ENCODE results near the gene TPST1.

TPST1 gene

GRCh38 chr7:66193146-66193725, 11.9 kb upstream of the TPST1 start:
- Mint-ChIP-seq H3K27me3 (ENCODE audit: low read depth) (no peaks in the 10 kb centered on the region), H3K4me3 (no peak overlapping the region), H3K9me3 (peaks cover 3% of the 10 kb centered on the region), H3K27ac (no peak overlapping the region), H3K4me1 (no peaks in the 10 kb centered on the region), H3K36me3 (ENCODE audit: low read depth) (no peaks in the 10 kb centered on the region)
- no peak for TF ChIP-seq CTCF (IDR thresholded peaks at IDR 0.05; ENCODE audit: unreplicated experiment in 3 of 3)

GRCh38 chr7:66198469-66198868, 6.7 kb upstream of the TPST1 start:
- no peaks in the 10 kb centered on the region for H3K36me3 Mint-ChIP-seq (ENCODE audit: low read depth)
- H3K27ac Mint-ChIP-seq = no peak overlapping the region
- H3K9me3 Mint-ChIP-seq = no peaks in the 10 kb centered on the region
- H3K4me3 Mint-ChIP-seq = no peak overlapping the region
- no peaks in the 10 kb centered on the region for H3K4me1 Mint-ChIP-seq
- H3K27me3 Mint-ChIP-seq (ENCODE audit: low read depth) = peaks cover 14% of the 10 kb centered on the region
- TF ChIP-seq CTCF (IDR thresholded peaks at IDR 0.05; ENCODE audit: unreplicated experiment in 3 of 3) = no peak

GRCh38 chr7:66198956-66199355, 6.2 kb upstream of the TPST1 start:
- Mint-ChIP-seq H3K4me1 (no peaks in the 10 kb centered on the region), H3K27ac (no peak overlapping the region), H3K9me3 (no peaks in the 10 kb centered on the region), H3K27me3 (ENCODE audit: low read depth) (peaks cover 14% of the 10 kb centered on the region), H3K4me3 (no peak overlapping the region), H3K36me3 (ENCODE audit: low read depth) (no peaks in the 10 kb centered on the region)
- no peak for TF ChIP-seq CTCF (IDR thresholded peaks at IDR 0.05; ENCODE audit: unreplicated experiment in 3 of 3)

GRCh38 chr7:66202441-66202840, 2.7 kb upstream of the TPST1 start:
- Mint-ChIP-seq H3K9me3 (no peaks in the 10 kb centered on the region), H3K27ac (peak overlapping the region in 1 of 3 experiments; percentile 42), H3K4me3 (peak overlapping the region; percentile 38 to 73 (median 51)), H3K4me1 (peaks cover 13% of the 10 kb centered on the region), H3K27me3 (ENCODE audit: low read depth) (peaks cover 14% of the 10 kb centered on the region), H3K36me3 (ENCODE audit: low read depth) (no peaks in the 10 kb centered on the region)
- no peak for TF ChIP-seq CTCF (IDR thresholded peaks at IDR 0.05; ENCODE audit: unreplicated experiment in 3 of 3)

GRCh38 chr7:66205741-66206090, 582 bp downstream of the TPST1 start:
- peak overlapping the region; percentile 51 to 88 (median 72) for H3K27ac Mint-ChIP-seq
- peaks cover 18% of the 10 kb centered on the region for H3K36me3 Mint-ChIP-seq (ENCODE audit: low read depth)
- peak overlapping the region; percentile 92 to 96 (median 94) for H3K4me3 Mint-ChIP-seq
- H3K9me3 Mint-ChIP-seq = no peaks in the 10 kb centered on the region
- peaks cover 5% of the 10 kb centered on the region for H3K27me3 Mint-ChIP-seq (ENCODE audit: low read depth)
- no peak for TF ChIP-seq CTCF (IDR thresholded peaks at IDR 0.05; ENCODE audit: unreplicated experiment in 3 of 3)
- peaks cover 19% of the 10 kb centered on the region for H3K4me1 Mint-ChIP-seq
